HEK293 (cell line): ENCODE measurements around the gene LMF1.

Experiments used
- CTCF ChIA-PET: fragments of 350-600 bp; formaldehyde crosslinking; extraction: SDS; loops from one replicate; lab custom pipeline; 2021; ENCODE audit warnings: antibody characterized with exemption; lab: Yijun Ruan, JAX
- POLR2A ChIA-PET: fragments of 300-600 bp; formaldehyde crosslinking; extraction: SDS; loops from one replicate; lab custom pipeline; 2020; ENCODE audit warnings: antibody characterized with exemption, inconsistent platforms; lab: Yijun Ruan, JAX
- H3K27ac ChIP-seq: fragments of 200-500 bp; sonication (Bioruptor generic); 2 replicates; pipeline ENCODE4 v1.5.1; 2014; ENCODE audit warnings: low read depth, low read length, control low read depth, inconsistent platforms; ENCODE audit errors: extremely low read depth
- H3K36me3 ChIP-seq, 2 experiments: fragments of 200-500 bp in 1 of 2; sonication (Bioruptor generic) in 1 of 2; 1 replicate in 1 of 2; 2 replicates in 1 of 2; pipeline ENCODE4 v1.5.1; 2014 to 2017; ENCODE audit warnings: inconsistent platforms in 2 of 2, low read length in 2 of 2; ENCODE audit not compliant: control insufficient read depth in 2 of 2, insufficient read depth in 1 of 2
- H3K4me1 ChIP-seq: fragments of 200-500 bp; sonication (Bioruptor generic); 2 replicates; pipeline ENCODE4 v1.5.1; 2014; ENCODE audit warnings: mild to moderate bottlenecking, low read length, inconsistent platforms; ENCODE audit not compliant: control insufficient read depth, insufficient read depth
- H3K4me3 ChIP-seq: 2 replicates; pipeline ENCODE4 v1.5.1; 2011; ENCODE audit warnings: low read depth, mild to moderate bottlenecking, control low read depth, low read length, moderate library complexity
- H3K9me3 ChIP-seq: fragments of 200-500 bp; sonication (Bioruptor generic); 2 replicates; pipeline ENCODE4 v1.5.1; 2014; ENCODE audit warnings: low read depth, low read length, inconsistent platforms; ENCODE audit not compliant: control insufficient read depth, insufficient read depth
- CTCF ChIP-seq: fragments of 450-650 bp; formaldehyde crosslinking; IDR thresholded peaks from 2 replicates; pipeline ENCODE4 v1.5.1; 2016; ENCODE audit warnings: missing biosample characterization, missing genetic modification characterization
- HOXA7 ChIP-seq: sonication (generic); formaldehyde crosslinking; IDR thresholded peaks from 2 replicates; pipeline ENCODE4 v1.8.1; 2022; ENCODE audit warnings: missing genetic modification reagents, borderline replicate concordance
- HOXC10 ChIP-seq: sonication (generic); formaldehyde crosslinking; IDR thresholded peaks from 2 replicates; pipeline ENCODE4 v1.8.1; 2023; ENCODE audit warnings: mild to moderate bottlenecking, missing genetic modification reagents
- HOXD13 ChIP-seq: sonication (generic); formaldehyde crosslinking; IDR thresholded peaks from 2 replicates; pipeline ENCODE4 v1.8.0; 2022; ENCODE audit warnings: missing genetic modification reagents, borderline replicate concordance
- KLF10 ChIP-seq: fragments of 450-650 bp; IDR thresholded peaks from 2 replicates; pipeline ENCODE4 v1.5.1; 2018; ENCODE audit warnings: missing biosample characterization, mild to moderate bottlenecking, missing genetic modification characterization
- KLF9 ChIP-seq: fragments of 450-650 bp; formaldehyde crosslinking; IDR thresholded peaks from 2 replicates; pipeline ENCODE4 v1.5.1; 2016; ENCODE audit warnings: missing biosample characterization, missing genetic modification characterization, low read depth
- RBAK ChIP-seq: fragments of 450-650 bp; formaldehyde crosslinking; IDR thresholded peaks from 2 replicates; pipeline ENCODE4 v1.5.1; 2016; ENCODE audit warnings: missing biosample characterization, missing genetic modification characterization
- SP3 ChIP-seq: fragments of 450-650 bp; formaldehyde crosslinking; IDR thresholded peaks from 2 replicates; pipeline ENCODE4 v1.5.1; 2016; ENCODE audit warnings: missing biosample characterization, missing genetic modification characterization
- TRIM28 ChIP-seq: IDR thresholded peaks from 2 replicates; pipeline ENCODE4 v1.6.1; 2011; ENCODE audit warnings: low read length, control low read depth, borderline replicate concordance
- YY1 ChIP-seq: fragments of 450-650 bp; formaldehyde crosslinking; IDR thresholded peaks from 2 replicates; pipeline ENCODE4 v1.5.1; 2018; ENCODE audit warnings: missing biosample characterization, missing genetic modification characterization
- ZBTB20 ChIP-seq: fragments of 450-650 bp; formaldehyde crosslinking; IDR thresholded peaks from 2 replicates; pipeline ENCODE4 v1.5.1; 2016; ENCODE audit warnings: missing biosample characterization, missing genetic modification characterization
- ZBTB26 ChIP-seq: fragments of 450-650 bp; formaldehyde crosslinking; optimal IDR thresholded peaks from 2 replicates; pipeline ENCODE3; 2016; ENCODE audit warnings: missing biosample characterization, mild to moderate bottlenecking, missing genetic modification characterization
- ZBTB48 ChIP-seq: fragments of 450-650 bp; formaldehyde crosslinking; IDR thresholded peaks from 2 replicates; pipeline ENCODE4 v1.5.1; 2016; ENCODE audit warnings: missing biosample characterization, missing genetic modification characterization
- ZNF10 ChIP-seq: fragments of 450-650 bp; formaldehyde crosslinking; IDR thresholded peaks from 2 replicates; pipeline ENCODE4 v1.5.1; 2017; ENCODE audit warnings: missing biosample characterization, missing genetic modification characterization
- ZNF112 ChIP-seq: fragments of 450-650 bp; formaldehyde crosslinking; IDR thresholded peaks from 2 replicates; pipeline ENCODE4 v1.5.0; 2017; ENCODE audit warnings: missing biosample characterization, missing genetic modification characterization
- ZNF169 ChIP-seq: fragments of 450-650 bp; formaldehyde crosslinking; IDR thresholded peaks from 2 replicates; pipeline ENCODE4 v1.5.1; 2016; ENCODE audit warnings: missing biosample characterization, missing genetic modification characterization
- ZNF18 ChIP-seq: fragments of 450-650 bp; formaldehyde crosslinking; IDR thresholded peaks from 2 replicates; pipeline ENCODE4 v1.5.1; 2016; ENCODE audit warnings: missing biosample characterization, missing genetic modification characterization
- ZNF473 ChIP-seq: fragments of 450-650 bp; formaldehyde crosslinking; IDR thresholded peaks from 2 replicates; pipeline ENCODE4 v1.5.1; 2017; ENCODE audit warnings: missing biosample characterization, missing genetic modification characterization
- ZNF549 ChIP-seq: fragments of 450-650 bp; IDR thresholded peaks from 2 replicates; pipeline ENCODE4 v1.5.1; 2018; ENCODE audit warnings: missing biosample characterization, missing genetic modification characterization, mild to moderate bottlenecking, inconsistent platforms, moderate library complexity
- ZNF585B ChIP-seq: fragments of 450-650 bp; formaldehyde crosslinking; IDR thresholded peaks from 2 replicates; pipeline ENCODE4 v1.5.1; 2016; ENCODE audit warnings: missing biosample characterization, missing genetic modification characterization
- ZNF626 ChIP-seq: fragments of 450-650 bp; sonication (Bioruptor Pico); formaldehyde crosslinking; IDR thresholded peaks from 2 replicates; pipeline ENCODE4 v1.5.1; 2018; ENCODE audit warnings: missing biosample characterization, missing genetic modification characterization, inconsistent platforms
- TF ChIP-seq, protein P1 (sequence below): fragments of 450-650 bp; formaldehyde crosslinking; IDR thresholded peaks from 2 replicates; pipeline ENCODE4 v1.5.1; 2016; ENCODE audit warnings: missing biosample characterization, missing genetic modification characterization
- TF ChIP-seq, protein P2 (sequence below): fragments of 450-650 bp; IDR thresholded peaks from 2 replicates; pipeline ENCODE4 v1.5.1; 2018; ENCODE audit warnings: missing biosample characterization, missing genetic modification characterization
- TF ChIP-seq, protein P3 (sequence below): fragments of 450-650 bp; formaldehyde crosslinking; IDR thresholded peaks from 2 replicates; pipeline ENCODE4 v1.5.1; 2016; ENCODE audit warnings: missing biosample characterization, missing genetic modification characterization
- TF ChIP-seq, protein P4 (sequence below): fragments of 450-650 bp; formaldehyde crosslinking; IDR thresholded peaks from 2 replicates; pipeline ENCODE4 v1.5.1; 2016; ENCODE audit warnings: missing biosample characterization, missing genetic modification characterization

The LMF1 gene

DNA sequence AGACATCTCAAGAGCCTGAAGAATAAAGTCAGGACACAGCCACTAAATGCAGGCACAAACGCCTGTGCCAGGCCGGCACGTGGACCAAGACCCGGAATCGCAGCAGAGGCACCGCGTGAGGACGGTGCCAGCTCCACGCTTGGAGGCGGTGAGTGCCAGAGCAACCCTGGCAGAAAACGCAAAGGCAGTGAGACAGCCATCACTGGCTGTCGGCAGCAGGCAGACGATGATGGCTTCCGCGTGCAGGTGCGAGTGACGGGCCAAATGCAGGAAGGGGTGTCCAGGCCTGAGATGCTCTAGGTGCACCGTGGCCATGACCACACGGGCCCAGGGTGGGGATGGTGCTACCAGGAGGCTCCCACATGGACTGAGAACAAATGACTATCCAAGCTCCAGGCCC lies 78.8 kb downstream of the LMF1 start:
- H3K4me3 ChIP-seq = no peak overlapping the region
- no peaks in the 10 kb centered on the region for H3K4me1 ChIP-seq
- POLR2A ChIA-PET = no interaction called here
- TF ChIP-seq ZNF169 (no peak), CTCF (tag by site-specific recombination) (no peak), KLF10 (no peak), HOXA7 (CRISPR knock-in tag) (no peak), ZNF585B (no peak), RBAK (tag by site-specific recombination) (no peak), TRIM28 (no peak), HOXC10 (CRISPR knock-in tag) (no peak)
- TF ChIP-seq, protein P1, sequence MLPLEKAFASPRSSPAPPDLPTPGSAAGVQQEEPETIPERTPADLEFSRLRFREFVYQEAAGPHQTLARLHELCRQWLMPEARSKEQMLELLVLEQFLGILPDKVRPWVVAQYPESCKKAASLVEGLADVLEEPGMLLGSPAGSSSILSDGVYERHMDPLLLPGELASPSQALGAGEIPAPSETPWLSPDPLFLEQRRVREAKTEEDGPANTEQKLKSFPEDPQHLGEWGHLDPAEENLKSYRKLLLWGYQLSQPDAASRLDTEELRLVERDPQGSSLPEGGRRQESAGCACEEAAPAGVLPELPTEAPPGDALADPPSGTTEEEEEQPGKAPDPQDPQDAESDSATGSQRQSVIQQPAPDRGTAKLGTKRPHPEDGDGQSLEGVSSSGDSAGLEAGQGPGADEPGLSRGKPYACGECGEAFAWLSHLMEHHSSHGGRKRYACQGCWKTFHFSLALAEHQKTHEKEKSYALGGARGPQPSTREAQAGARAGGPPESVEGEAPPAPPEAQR (tag by site-specific recombination) = no peak
- TF ChIP-seq, protein P2, sequence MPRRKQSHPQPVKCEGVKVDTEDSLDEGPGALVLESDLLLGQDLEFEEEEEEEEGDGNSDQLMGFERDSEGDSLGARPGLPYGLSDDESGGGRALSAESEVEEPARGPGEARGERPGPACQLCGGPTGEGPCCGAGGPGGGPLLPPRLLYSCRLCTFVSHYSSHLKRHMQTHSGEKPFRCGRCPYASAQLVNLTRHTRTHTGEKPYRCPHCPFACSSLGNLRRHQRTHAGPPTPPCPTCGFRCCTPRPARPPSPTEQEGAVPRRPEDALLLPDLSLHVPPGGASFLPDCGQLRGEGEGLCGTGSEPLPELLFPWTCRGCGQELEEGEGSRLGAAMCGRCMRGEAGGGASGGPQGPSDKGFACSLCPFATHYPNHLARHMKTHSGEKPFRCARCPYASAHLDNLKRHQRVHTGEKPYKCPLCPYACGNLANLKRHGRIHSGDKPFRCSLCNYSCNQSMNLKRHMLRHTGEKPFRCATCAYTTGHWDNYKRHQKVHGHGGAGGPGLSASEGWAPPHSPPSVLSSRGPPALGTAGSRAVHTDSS = no peak
- TF ChIP-seq, protein P3, sequence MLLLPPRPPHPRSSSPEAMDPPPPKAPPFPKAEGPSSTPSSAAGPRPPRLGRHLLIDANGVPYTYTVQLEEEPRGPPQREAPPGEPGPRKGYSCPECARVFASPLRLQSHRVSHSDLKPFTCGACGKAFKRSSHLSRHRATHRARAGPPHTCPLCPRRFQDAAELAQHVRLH (tag by site-specific recombination) = no peak
- H3K27ac ChIP-seq = no peak overlapping the region
- H3K9me3 ChIP-seq = no peaks in the 10 kb centered on the region
- CTCF ChIA-PET = no interaction called here
- no peaks in the 10 kb centered on the region for H3K36me3 ChIP-seq

GRCh38 chr16:891353-891740 lies 79.4 kb downstream of the LMF1 start:
- no peak overlapping the region for H3K27ac ChIP-seq
- POLR2A ChIA-PET = no interaction called here
- no peaks in the 10 kb centered on the region for H3K36me3 ChIP-seq
- H3K4me1 ChIP-seq = no peaks in the 10 kb centered on the region
- no peaks in the 10 kb centered on the region for H3K9me3 ChIP-seq
- TF ChIP-seq ZNF626 (tag by site-specific recombination) (no peak), ZBTB48 (tag by site-specific recombination) (no peak), KLF9 (no peak), HOXD13 (no peak), ZNF18 (no peak), ZNF112 (tag by site-specific recombination) (no peak), ZNF473 (no peak), ZBTB20 (tag by site-specific recombination) (no peak), ZNF549 (tag by site-specific recombination) (no peak), SP3 (no peak), ZBTB26 (tag by site-specific recombination) (no peak), YY1 (tag by site-specific recombination) (no peak), ZNF10 (no peak)
- TF ChIP-seq, protein P4, sequence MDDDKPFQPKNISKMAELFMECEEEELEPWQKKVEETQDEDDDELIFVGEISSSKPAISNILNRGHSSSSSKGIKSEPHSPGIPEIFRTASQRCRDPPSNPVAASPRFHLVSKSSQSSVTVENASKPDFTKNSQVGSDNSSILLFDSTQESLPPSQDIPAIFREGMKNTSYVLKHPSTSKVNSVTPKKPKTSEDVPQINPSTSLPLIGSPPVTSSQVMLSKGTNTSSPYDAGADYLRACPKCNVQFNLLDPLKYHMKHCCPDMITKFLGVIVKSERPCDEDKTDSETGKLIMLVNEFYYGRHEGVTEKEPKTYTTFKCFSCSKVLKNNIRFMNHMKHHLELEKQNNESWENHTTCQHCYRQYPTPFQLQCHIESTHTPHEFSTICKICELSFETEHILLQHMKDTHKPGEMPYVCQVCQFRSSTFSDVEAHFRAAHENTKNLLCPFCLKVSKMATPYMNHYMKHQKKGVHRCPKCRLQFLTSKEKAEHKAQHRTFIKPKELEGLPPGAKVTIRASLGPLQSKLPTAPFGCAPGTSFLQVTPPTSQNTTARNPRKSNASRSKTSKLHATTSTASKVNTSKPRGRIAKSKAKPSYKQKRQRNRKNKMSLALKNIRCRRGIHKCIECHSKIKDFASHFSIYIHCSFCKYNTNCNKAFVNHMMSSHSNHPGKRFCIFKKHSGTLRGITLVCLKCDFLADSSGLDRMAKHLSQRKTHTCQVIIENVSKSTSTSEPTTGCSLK (tag by site-specific recombination) = no peak
- CTCF ChIA-PET = interaction anchor here (0.6 kb wide), 1 partner anchor 219 kb away, joined by 3 read pairs; no protein-coding TSS in a partner anchor
- no peak overlapping the region for H3K4me3 ChIP-seq
